Activated T-cell treated with anti-CD3 and anti-CD28 coated beads, Interleukin-2, amount 50 U/mL, for 72 hours (primary cell): Measurements from ENCODE around the gene ARL8B. TPM values are rescaled to one million over a fixed set of nuclear protein-coding genes. Genes with fewer than 3 reads are reported as not detected.
A peak's percentile ranks its signal among the peaks of the same experiment; 100 is the strongest.

Source experiments
- ATAC-seq, 2 donors: fragments of 150-1000 bp; cut with Tn5 transposase; replicated peaks in 1 of 2; 2 replicates each; pipeline ENCODE4 v1.10.0; 2021; ENCODE audit warnings: moderate library complexity in 2 of 2, mild to moderate bottlenecking in 1 of 2
- DNase-seq, 2 donors: peaks; one replicate each; pipeline ENCODE4 v3.0.0; 2021 to 2022; ENCODE audit warnings: mixed read lengths in 1 of 2
- H3K27ac Mint-ChIP-seq: one replicate; pipeline ENCODE4 v1.8.0; 2022; ENCODE audit warnings: mild to moderate bottlenecking, moderate library complexity, mixed read lengths
- H3K27me3 Mint-ChIP-seq: one replicate; pipeline ENCODE4 v1.8.0; 2022; ENCODE audit warnings: low read depth, mixed read lengths
- H3K36me3 Mint-ChIP-seq, 2 donors: one replicate each; pipeline ENCODE4 v1.8.0; 2022; ENCODE audit warnings: mixed read lengths in 2 of 2, mild to moderate bottlenecking in 1 of 2; ENCODE audit not compliant: insufficient read depth in 2 of 2
- H3K4me1 Mint-ChIP-seq: one replicate; pipeline ENCODE4 v1.8.0; 2022; ENCODE audit warnings: low read depth, mixed read lengths
- H3K4me3 Mint-ChIP-seq, 2 donors: one replicate each; pipeline ENCODE4 v1.8.0; 2022; ENCODE audit warnings: mild to moderate bottlenecking in 2 of 2, mixed read lengths in 2 of 2, moderate library complexity in 2 of 2
- H3K9me3 Mint-ChIP-seq, 2 donors: one replicate each; pipeline ENCODE4 v1.8.0; 2022; ENCODE audit warnings: mixed read lengths in 2 of 2
- total RNA-seq, 2 donors: library from RNA; stranded (reverse); gene quantifications; one replicate each; pipeline ENCODE4 v1.2.3, GENCODE V29; 2022

Gene ARL8B
- total RNA-seq, 2 donors from 2014 or later: 61.3 to 73.6 TPM

DNA sequence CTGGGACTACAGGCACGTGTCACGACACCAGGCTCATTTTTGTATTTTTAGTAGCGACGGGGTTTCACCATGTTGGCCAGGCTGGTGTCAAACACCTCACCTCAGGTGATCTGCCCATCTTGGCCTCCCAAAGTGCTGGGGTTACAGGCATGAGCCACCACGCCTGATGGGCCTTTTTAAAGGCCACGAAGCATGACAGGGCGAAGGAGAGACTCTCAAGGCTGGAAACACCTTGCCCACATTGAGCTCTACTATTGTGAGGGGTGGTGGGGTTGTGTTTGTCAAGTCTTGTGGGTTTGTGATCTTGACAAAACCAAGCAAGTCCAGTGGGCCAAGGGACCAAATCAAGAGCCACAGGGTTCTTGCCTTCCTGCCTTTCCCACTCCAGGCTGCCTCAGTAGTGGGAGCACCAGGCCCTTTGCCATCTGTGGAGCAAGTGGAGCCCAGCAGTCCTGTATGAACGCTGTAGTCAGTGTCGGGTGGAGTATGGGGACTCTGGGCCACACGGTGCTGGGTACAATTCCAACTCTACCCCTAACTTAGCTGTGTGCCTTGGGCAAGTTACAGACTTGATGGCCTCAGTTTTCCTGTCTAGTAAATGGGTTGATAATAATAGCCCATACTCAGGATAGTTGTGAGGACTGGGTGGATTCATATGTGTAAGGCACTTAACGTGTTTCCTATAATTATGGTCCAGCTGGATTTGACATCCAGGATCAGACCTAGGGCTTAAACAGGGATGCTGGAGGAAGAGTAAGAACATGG, 98.8 kb downstream of the ARL8B start:
- DNase-seq: no peak
- Mint-ChIP-seq H3K27me3 (no peaks in the 10 kb centered on the region), H3K27ac (peak overlapping the region; percentile 42), H3K36me3 (peaks cover 2 to 20% of the 10 kb centered on the region in 2 donors), H3K4me1 (peaks cover 11% of the 10 kb centered on the region), H3K9me3 (no peaks in the 10 kb centered on the region), H3K4me3 (no peak overlapping the region)
- peak; percentile 14 to 19 for ATAC-seq

DNA sequence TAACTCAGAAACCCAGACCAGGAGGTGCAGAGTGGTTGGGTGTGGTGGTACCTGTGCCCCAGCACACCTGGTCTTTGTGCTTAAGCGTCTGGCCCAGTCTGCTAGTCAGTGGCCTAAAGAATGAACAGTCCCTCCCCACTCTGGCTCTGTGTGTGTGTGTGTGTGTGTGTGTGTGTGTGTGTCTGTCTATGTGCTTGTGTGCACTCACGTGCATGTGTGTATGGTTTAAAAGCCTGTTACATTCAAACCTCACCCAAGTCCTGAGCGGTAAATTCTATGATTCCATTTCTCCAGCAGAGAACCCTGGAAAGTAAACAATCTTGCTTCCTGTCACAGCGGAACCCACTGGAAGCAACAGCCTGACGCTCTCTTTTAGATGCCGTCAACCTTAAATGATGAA, 99.6 kb downstream of the ARL8B start:
- Mint-ChIP-seq H3K4me1 (peaks cover 11% of the 10 kb centered on the region), H3K4me3 (no peak overlapping the region), H3K27me3 (no peaks in the 10 kb centered on the region), H3K27ac (no peak overlapping the region), H3K9me3 (no peaks in the 10 kb centered on the region), H3K36me3 (peaks cover 2 to 17% of the 10 kb centered on the region in 2 donors)
- DNase-seq: no peak
- ATAC-seq: peak in 1 of 2 donors; percentile 14

DNA sequence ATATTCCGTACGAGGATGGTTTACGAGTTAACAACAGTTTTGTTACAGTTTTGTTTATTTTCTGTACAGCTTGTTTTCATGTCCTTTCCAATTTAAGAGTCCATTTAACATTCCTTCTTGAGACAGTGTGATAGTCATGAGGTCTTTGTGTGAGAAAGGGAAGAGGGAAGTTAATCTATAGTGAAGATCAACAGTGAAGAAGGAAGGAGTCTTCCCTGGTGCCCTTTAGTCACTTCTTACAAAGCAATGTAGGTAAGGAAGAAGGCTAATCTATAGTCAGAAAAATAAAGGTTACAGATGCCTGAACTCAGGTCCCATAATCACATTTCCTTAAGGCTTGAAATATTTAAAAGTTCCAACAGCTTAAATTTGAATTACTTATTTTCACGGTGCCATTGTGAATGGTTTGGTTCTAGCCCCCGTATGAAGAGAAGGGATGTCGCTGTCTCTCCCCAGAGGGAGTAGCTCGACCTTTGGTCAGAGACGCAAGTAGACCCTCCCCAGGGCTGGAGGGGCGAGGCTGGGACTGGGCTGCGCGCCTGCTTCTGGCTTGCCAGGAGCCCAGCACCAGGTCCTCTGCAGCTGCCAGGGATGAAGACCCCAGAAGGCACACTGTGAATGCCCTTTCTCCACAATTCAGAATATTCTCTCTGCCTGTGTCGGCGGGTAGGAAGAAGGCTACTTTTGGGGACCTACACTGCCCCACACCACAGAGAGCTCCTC, 100.4 kb downstream of the ARL8B start:
- ATAC-seq (peak in 1 of 2 donors; percentile 16), DNase-seq (no peak)
- Mint-ChIP-seq H3K4me3 (no peak overlapping the region), H3K27ac (no peak overlapping the region), H3K4me1 (peaks cover 14% of the 10 kb centered on the region), H3K9me3 (no peaks in the 10 kb centered on the region), H3K36me3 (peaks cover 2 to 11% of the 10 kb centered on the region in 2 donors), H3K27me3 (no peaks in the 10 kb centered on the region)

GRCh38 chr3:5226783-5227182, 104.7 kb downstream of the ARL8B start:
- DNase-seq: no peak
- Mint-ChIP-seq H3K36me3 (peaks cover 0 to 2% of the 10 kb centered on the region in 2 donors), H3K4me1 (peaks cover 11% of the 10 kb centered on the region), H3K9me3 (no peaks in the 10 kb centered on the region), H3K27ac (no peak overlapping the region), H3K4me3 (no peak overlapping the region), H3K27me3 (no peaks in the 10 kb centered on the region)
- no peak for ATAC-seq

GRCh38 chr3:5227812-5228211, 105.7 kb downstream of the ARL8B start:
- no peaks in the 10 kb centered on the region for H3K9me3 Mint-ChIP-seq
- no peaks in the 10 kb centered on the region for H3K27me3 Mint-ChIP-seq
- no peak for ATAC-seq
- H3K36me3 Mint-ChIP-seq: no peaks in the 10 kb centered on the region
- H3K27ac Mint-ChIP-seq: no peak overlapping the region
- DNase-seq: no peak
- H3K4me1 Mint-ChIP-seq: peaks cover 11% of the 10 kb centered on the region
- H3K4me3 Mint-ChIP-seq: no peak overlapping the region

- Mint-ChIP-seq H3K27ac (no peak overlapping the region), H3K36me3 (no peaks in the 10 kb centered on the region), H3K27me3 (no peaks in the 10 kb centered on the region), H3K9me3 (no peaks in the 10 kb centered on the region), H3K4me1 (peaks cover 11% of the 10 kb centered on the region), H3K4me3 (no peak overlapping the region)
- DNase-seq (no peak), ATAC-seq (no peak)
Measured at GRCh38 chr3:5229414-5229813, 107.3 kb downstream of the ARL8B start.

Other genes with a start within 250 kb of the ARL8B start
- gene BHLHE40, start 142.9 kb upstream of the ARL8B start, total RNA-seq: 100 to 1,000 TPM; 303 to 440 TPM
- 100 to 1,000 TPM; 225 to 272 TPM for gene EDEM1, start 65.4 kb downstream of the ARL8B start, total RNA-seq